DMS 273 (cell line): Measurements from ENCODE around the gene TSSC4.

ENCODE experiments used
- DNase-seq: peaks from one replicate; lab custom pipeline; 2025; ENCODE audit not compliant: unreplicated experiment; lab: John Stamatoyannopoulos, UW

The TSSC4 gene

GRCh38 chr11:2446590-2447252 lies 46.2 kb downstream of the TSSC4 start:
- DNase-seq = no peak

GRCh38 chr11:2447253-2447950 lies 46.9 kb downstream of the TSSC4 start:
- no peak for DNase-seq

DNA sequence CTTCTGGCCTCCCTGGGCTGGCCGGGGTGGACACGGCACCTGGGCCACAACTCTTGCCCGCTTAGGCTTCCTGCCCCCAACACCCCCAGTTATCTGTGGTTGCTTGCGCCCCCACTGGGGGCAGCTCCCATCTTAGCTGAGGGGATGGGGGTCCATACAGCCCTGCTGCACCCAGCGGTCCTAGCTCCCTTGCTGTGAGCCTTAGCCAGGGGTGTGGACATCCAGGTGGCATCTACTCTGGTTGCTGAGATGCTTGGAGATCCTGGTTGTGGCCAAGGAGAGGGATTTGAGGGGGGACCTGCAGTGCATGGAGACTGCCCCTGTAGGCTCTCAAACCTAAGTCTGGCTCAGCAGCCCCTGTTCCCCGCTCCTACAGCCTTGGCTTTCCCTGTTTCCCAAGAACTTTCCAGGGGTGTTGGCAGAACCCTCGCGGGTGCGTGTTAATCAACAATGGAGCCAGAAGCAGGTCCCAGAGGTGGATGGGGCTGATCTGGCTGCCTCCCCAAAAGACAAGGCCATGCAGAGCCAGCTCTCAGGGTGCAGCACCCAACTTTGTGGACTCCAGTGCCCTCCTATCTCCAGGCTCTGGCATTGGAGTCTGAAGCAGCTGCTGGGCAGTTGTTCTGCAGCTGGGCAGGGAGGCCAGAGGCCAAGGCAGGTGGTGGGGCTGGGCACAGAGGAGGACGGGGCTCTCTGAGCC lies 47.6 kb downstream of the TSSC4 start:
- no peak for DNase-seq

DNA sequence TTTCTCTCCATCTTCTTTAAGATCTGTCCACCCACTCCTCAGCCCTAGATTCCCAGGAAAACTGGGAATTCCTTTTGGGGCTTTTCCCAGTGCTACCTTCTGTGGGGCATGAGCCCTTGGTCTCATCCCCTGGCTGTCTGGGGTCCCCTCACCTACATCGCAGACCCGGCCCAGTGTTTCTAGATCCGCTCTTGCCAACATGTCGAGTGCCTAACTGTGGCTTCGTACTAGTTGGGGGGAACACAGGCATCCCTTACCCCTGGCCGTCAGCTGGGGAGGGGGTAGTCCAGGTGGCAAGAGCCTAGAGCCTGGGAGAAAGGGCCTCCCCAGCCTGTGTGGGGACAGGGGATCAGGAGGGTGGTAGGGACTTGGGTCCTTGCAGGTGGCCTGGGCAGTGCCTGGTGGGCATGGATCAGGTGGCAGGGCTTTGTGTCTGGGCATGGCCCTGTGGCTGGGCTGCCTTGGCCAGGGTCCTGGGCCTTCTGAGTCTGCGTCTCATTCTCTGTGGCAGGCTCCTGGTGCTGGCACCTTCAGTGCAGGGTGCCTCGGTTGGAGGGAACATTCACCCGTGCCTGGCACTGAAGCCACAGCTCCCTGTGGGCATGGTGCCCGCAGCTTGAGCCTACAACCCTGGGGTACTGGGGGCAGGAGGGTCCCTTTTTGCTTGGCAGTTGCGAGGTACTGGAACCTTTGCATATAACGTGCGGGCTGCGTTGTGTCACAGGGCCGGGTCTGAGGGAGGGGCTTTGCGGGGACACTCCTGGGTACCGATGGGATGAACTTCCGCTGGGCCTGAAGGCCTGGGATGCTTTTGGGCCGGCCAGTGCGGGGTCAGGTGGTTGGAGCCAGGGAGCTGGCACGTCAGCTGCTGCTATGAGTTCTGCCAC lies 48.4 kb downstream of the TSSC4 start:
- no peak for DNase-seq

DNA sequence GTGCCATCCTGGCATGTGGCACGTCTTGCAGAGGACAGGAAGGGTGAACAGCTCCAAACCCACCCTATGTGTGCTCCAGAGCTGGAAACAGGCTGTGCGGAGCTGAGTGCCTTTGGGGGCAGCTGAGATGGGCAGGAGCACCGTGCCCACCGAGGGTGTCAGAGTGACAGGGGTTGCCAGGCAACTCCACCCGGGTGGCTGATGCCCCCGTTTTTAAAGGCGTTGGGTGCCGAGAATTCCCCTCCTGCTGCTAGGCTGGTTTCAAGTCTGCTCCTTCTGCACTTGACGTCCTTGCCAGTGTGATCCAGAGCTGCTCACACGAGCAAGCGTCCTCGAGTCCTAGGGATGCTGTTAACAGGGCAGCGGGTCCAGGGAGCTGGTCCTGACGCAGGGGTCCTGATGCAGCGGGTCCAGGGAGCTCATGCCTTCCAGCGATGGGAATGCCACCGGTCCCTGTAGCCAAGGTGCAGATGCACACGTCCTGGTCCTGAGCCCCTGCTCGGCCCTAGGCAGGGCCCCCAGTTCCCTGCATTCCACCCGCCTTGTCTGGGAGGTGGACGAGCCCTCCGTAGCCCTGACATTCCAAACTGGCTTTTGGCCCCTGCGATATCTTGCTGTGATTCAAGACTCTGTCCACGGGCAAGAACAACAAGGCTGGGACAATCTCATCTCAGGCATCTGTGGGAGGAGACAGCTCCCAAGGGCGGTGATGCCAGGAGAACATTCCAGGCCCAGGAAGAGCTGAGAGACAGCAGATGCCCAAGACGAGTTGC lies 49.2 kb downstream of the TSSC4 start:
- no peak for DNase-seq

GRCh38 chr11:2450321-2451041 lies 49.9 kb downstream of the TSSC4 start:
- DNase-seq = no peak

GRCh38 chr11:2451336-2451735 lies 50.8 kb downstream of the TSSC4 start:
- no peak for DNase-seq

DNA sequence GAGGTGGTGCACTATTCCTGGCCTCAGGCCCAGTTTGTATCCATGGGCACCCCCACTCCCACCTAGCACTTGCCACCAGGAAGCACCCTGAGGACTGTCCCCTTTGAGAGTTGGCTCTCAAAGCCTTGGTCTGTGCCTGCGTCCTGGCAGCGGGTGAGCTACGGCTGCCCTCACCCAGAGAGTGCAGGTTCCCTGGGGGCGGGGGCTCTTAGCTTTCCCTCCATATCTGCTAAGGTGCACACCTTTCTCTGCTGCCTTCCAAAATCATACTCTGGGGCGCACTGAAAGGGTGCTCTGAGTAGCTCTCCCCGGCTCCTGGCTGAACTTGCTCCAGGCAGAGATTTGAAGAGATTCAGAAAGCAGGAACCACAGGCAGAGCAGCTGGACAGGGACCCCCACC lies 51.4 kb downstream of the TSSC4 start:
- no peak for DNase-seq

GRCh38 chr11:2452321-2453012 lies 51.9 kb downstream of the TSSC4 start:
- DNase-seq = peak; percentile 28

DNA sequence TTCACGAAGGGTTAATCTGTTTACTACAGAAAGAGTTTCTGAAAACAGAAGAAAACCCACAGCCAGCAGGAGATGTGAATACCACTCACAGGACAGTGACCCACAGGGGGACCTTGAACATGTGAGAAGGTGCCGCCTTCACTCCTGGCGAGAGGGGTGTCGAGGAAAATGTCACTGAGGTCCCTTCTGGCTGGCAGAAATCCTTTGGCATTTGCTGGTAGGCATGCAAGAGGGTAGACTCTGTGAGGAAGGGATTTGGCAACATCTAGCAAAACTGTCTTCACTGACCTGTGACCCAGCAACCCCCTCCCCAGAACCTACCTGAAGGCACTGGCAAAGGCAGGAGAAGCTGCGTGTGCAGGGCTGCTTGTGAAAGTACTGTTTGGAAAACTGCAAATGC lies 52.9 kb downstream of the TSSC4 start:
- no peak for DNase-seq
